SK-N-SH (cell line): ENCODE data around the gene SH3PXD2A. TPM values are rescaled to one million over a fixed set of nuclear protein-coding genes. Genes with fewer than 3 reads are reported as not detected.

Experiments used
- CTCF ChIA-PET: fragments of 300-600, 350-600 bp; formaldehyde crosslinking; extraction: SDS; loops from one replicate; lab custom pipeline; 2021; lab: Yijun Ruan, JAX
- POLR2A ChIA-PET: fragments of 350-600 bp; sonication (Branson Sonifier 250); formaldehyde crosslinking; extraction: SDS; loops from one replicate; lab custom pipeline; 2020; ENCODE audit warnings: antibody characterized with exemption, inconsistent platforms; lab: Yijun Ruan, JAX
- DNase-seq: peaks from one replicate; pipeline ENCODE4 v3.0.0; 2012
- H2AFZ ChIP-seq: fragments of 200-600 bp; sonication (generic); 2 replicates; pipeline ENCODE4 v1.8.1; 2016; ENCODE audit warnings: antibody characterized with exemption, mild to moderate bottlenecking, low read depth
- H3F3A ChIP-seq: fragments of 200-600 bp; sonication (generic); replicated peaks from 2 replicates; pipeline ENCODE3; 2016; ENCODE audit warnings: antibody characterized with exemption, mild to moderate bottlenecking; ENCODE audit not compliant: insufficient read depth
- H3K27ac ChIP-seq, 2 experiments: fragments of 200-500 bp in 1 of 2; fragments of 200-600 bp in 1 of 2; sonication (Bioruptor generic) in 1 of 2; sonication (generic), shearing (Covaris generic) in 1 of 2; 2 replicates each; pipeline versions ENCODE4 v1.5.1 to v1.6.1; 2014 to 2016; ENCODE audit warnings: low read depth in 2 of 2, inconsistent platforms in 1 of 2, low read length in 1 of 2, mild to moderate bottlenecking in 1 of 2, mixed read lengths in 1 of 2
- H3K27me3 ChIP-seq: fragments of 200-600 bp; sonication (generic), shearing (Covaris generic); 2 replicates; pipeline ENCODE4 v1.6.1; 2016; ENCODE audit warnings: mixed run types; ENCODE audit not compliant: insufficient read depth
- H3K36me3 ChIP-seq, 2 experiments: fragments of 200-500 bp in 1 of 2; fragments of 200-600 bp in 1 of 2; sonication (Bioruptor generic) in 1 of 2; sonication (generic) in 1 of 2; replicated peaks in 1 of 2; 2 replicates each; pipeline versions ENCODE3 to v1.5.1; 2014 to 2016; ENCODE audit warnings: low read length in 1 of 2, mild to moderate bottlenecking in 1 of 2; ENCODE audit not compliant: insufficient read depth in 2 of 2, control insufficient read depth in 1 of 2
- H3K4me1 ChIP-seq, 2 experiments: fragments of 200-500 bp in 1 of 2; fragments of 200-600 bp in 1 of 2; sonication (Bioruptor generic) in 1 of 2; sonication (generic), shearing (Covaris generic) in 1 of 2; 2 replicates each; pipeline versions ENCODE4 v1.5.1 to v1.6.1; 2014 to 2016; ENCODE audit warnings: low read depth in 1 of 2, low read length in 1 of 2, mixed run types in 1 of 2; ENCODE audit not compliant: insufficient read depth in 2 of 2, control insufficient read depth in 1 of 2
- H3K4me2 ChIP-seq: fragments of 200-600 bp; sonication (generic), shearing (Covaris generic); 2 replicates; pipeline ENCODE4 v1.6.1; 2017; ENCODE audit warnings: mixed run types
- H3K4me3 ChIP-seq, 2 experiments: fragments of 200-500 bp in 1 of 2; fragments of 200-600 bp in 1 of 2; sonication (Bioruptor generic) in 1 of 2; sonication (generic), shearing (Covaris generic) in 1 of 2; 2 replicates each; pipeline versions ENCODE4 v1.5.1 to v1.8.1; 2014 to 2016; ENCODE audit warnings: low read depth in 2 of 2, inconsistent platforms in 1 of 2, low read length in 1 of 2, mild to moderate bottlenecking in 1 of 2, mixed read lengths in 1 of 2, moderate library complexity in 1 of 2
- H3K79me2 ChIP-seq: fragments of 200-600 bp; sonication (generic); 2 replicates; pipeline ENCODE4 v1.8.1; 2017; ENCODE audit warnings: mild to moderate bottlenecking; ENCODE audit not compliant: insufficient read depth
- H3K9ac ChIP-seq: fragments of 200-600 bp; sonication (generic); 2 replicates; pipeline ENCODE4 v1.6.1; 2017; ENCODE audit warnings: mixed run types
- H3K9me2 ChIP-seq: fragments of 200-600 bp; sonication (generic); 2 replicates; pipeline ENCODE4 v1.6.1; 2017; ENCODE audit warnings: mixed run types
- H3K9me3 ChIP-seq: fragments of 200-600 bp; sonication (generic); 2 replicates; pipeline ENCODE4 v1.6.1; 2017; ENCODE audit warnings: mixed run types, mild to moderate bottlenecking, moderate library complexity
- H4K20me1 ChIP-seq: fragments of 200-600 bp; sonication (generic); 2 replicates; pipeline ENCODE4 v1.6.1; 2017; ENCODE audit warnings: mild to moderate bottlenecking, mixed run types; ENCODE audit not compliant: insufficient read depth
- ELF1 ChIP-seq: IDR thresholded peaks from 2 replicates; pipeline ENCODE4 v1.4.0; 2012
- FOXJ3 ChIP-seq: sonication (generic); formaldehyde crosslinking; IDR thresholded peaks from 2 replicates; pipeline ENCODE4 v1.5.1; 2020; ENCODE audit warnings: mild to moderate bottlenecking, missing genetic modification reagents
- FOXM1 ChIP-seq: IDR thresholded peaks from 2 replicates; pipeline ENCODE4 v1.4.0; 2012; ENCODE audit warnings: low read depth, mild to moderate bottlenecking
- GATA2 ChIP-seq: sonication (generic); formaldehyde crosslinking; IDR thresholded peaks from 2 replicates; pipeline ENCODE4 v1.5.0; 2020; ENCODE audit warnings: mild to moderate bottlenecking, missing genetic modification reagents
- IRF3 ChIP-seq: fragments of 150-350 bp; IDR thresholded peaks from 2 replicates; pipeline ENCODE4 v1.6.1; 2016; ENCODE audit warnings: mild to moderate bottlenecking, low read depth, low read length
- MAX ChIP-seq: IDR thresholded peaks from 2 replicates; pipeline ENCODE4 v1.4.0; 2012; ENCODE audit warnings: low read depth
- MEF2A ChIP-seq: IDR thresholded peaks from 2 replicates; pipeline ENCODE4 v1.4.0; 2012; ENCODE audit warnings: low read depth, borderline replicate concordance
- MXI1 ChIP-seq: IDR thresholded peaks from 2 replicates; pipeline ENCODE4 v1.6.1; 2012; ENCODE audit warnings: mild to moderate bottlenecking, low read depth, low read length, improper control_type of control experiment
- NFIC ChIP-seq: IDR thresholded peaks from 2 replicates; pipeline ENCODE4 v1.4.0; 2012; ENCODE audit warnings: borderline replicate concordance
- NRF1 ChIP-seq: IDR thresholded peaks from 2 replicates; pipeline ENCODE4 v1.6.1; 2012; ENCODE audit warnings: low read depth, mild to moderate bottlenecking, low read length
- PBX3 ChIP-seq: IDR thresholded peaks from 2 replicates; pipeline ENCODE4; 2012
- RCOR1 ChIP-seq: fragments of 150-350 bp; IDR thresholded peaks from 2 replicates; pipeline ENCODE4 v1.6.1; 2017; ENCODE audit warnings: antibody characterized with exemption, low read length
- RFX5 ChIP-seq: IDR thresholded peaks from 2 replicates; pipeline ENCODE4 v1.6.1; 2012; ENCODE audit warnings: mild to moderate bottlenecking, improper control_type of control experiment, low read length
- RXRA ChIP-seq: IDR thresholded peaks from 2 replicates; pipeline ENCODE4 v1.4.0; 2012; ENCODE audit warnings: low read depth, mild to moderate bottlenecking, borderline replicate concordance
- SMC3 ChIP-seq: IDR thresholded peaks from 2 replicates; pipeline ENCODE4 v1.6.1; 2012; ENCODE audit warnings: low read depth, low read length, improper control_type of control experiment
- TAF1 ChIP-seq: IDR thresholded peaks from 2 replicates; pipeline ENCODE4 v1.6.1; 2012; ENCODE audit warnings: low read depth, mild to moderate bottlenecking, low read length, moderate library complexity, borderline replicate concordance
- TEAD4 ChIP-seq: IDR thresholded peaks from 2 replicates; pipeline ENCODE4 v1.4.0; 2012; ENCODE audit warnings: mild to moderate bottlenecking, borderline replicate concordance; ENCODE audit not compliant: insufficient read depth
- WGBS: methylation state at CpG from one replicate; pipeline ENCODE4 v1.1.6; 2017; ENCODE audit warnings: low lambda C conversion rate; 5-methylcytosine and 5-hydroxymethylcytosine counted together
- polyA plus RNA-seq, 3 experiments: library from polyadenylated mRNA; depleted of rRNA; stranded (reverse); fragments of >200 nt; gene quantifications; 2 replicates each; pipeline ENCODE4 v1.2.3, GENCODE V29; 2012

The SH3PXD2A gene
- polyA plus RNA-seq, 1 of the 3 experiments (the other 2 are of a cell fraction), result 2.5 TPM

GRCh38 chr10:103549349-103549685 is 306.1 kb downstream of the SH3PXD2A start:
- Histone ChIP-seq H3K9me3 (no peaks in the 10 kb centered on the region), H3K27ac (no peak overlapping the region), H3F3A (no peaks in the 10 kb centered on the region), H3K36me3 (no peaks in the 10 kb centered on the region), H4K20me1 (no peaks in the 10 kb centered on the region), H3K27me3 (no peaks in the 10 kb centered on the region), H2AFZ (no peak overlapping the region), H3K79me2 (no peaks in the 10 kb centered on the region), H3K9me2 (no peaks in the 10 kb centered on the region), H3K9ac (no peak overlapping the region), H3K4me2 (no peak overlapping the region), H3K4me3 (no peak overlapping the region), H3K4me1 (peaks cover 0 to 56% of the 10 kb centered on the region in 2 experiments; a peak in 1 of 4 replicates)
- WGBS, result 57% methylated on average over 3 of the region's 3 CpGs
- no peak for TF ChIP-seq MXI1
- no peak for TF ChIP-seq GATA2 (CRISPR knock-in tag)
- TF ChIP-seq ELF1, result no peak
- no peak for TF ChIP-seq TAF1
- no peak for TF ChIP-seq NFIC
- TF ChIP-seq MEF2A, result no peak
- no peak for TF ChIP-seq RFX5
- no peak for TF ChIP-seq TEAD4
- TF ChIP-seq MAX, result no peak
- no peak for TF ChIP-seq IRF3
- TF ChIP-seq SMC3, result no peak
- TF ChIP-seq FOXJ3, result no peak
- no peak for TF ChIP-seq NRF1
- TF ChIP-seq FOXM1, result no peak
- TF ChIP-seq RCOR1, result no peak
- no peak for TF ChIP-seq PBX3
- no peak for TF ChIP-seq RXRA
- peak; percentile 3 for DNase-seq
- ChIA-PET POLR2A (no interaction called here), CTCF (no interaction called here)

- 74% methylated on average over 11 of the region's 12 CpGs for WGBS
Observed at GRCh38 chr10:103548581-103549348, 306.6 kb downstream of the SH3PXD2A start.

More at GRCh38 chr10:103548581-103549348, 306.6 kb downstream of the SH3PXD2A start:
- Histone ChIP-seq H3F3A (no peaks in the 10 kb centered on the region), H4K20me1 (no peaks in the 10 kb centered on the region), H3K9me3 (no peaks in the 10 kb centered on the region), H3K9me2 (no peaks in the 10 kb centered on the region), H3K4me3 (no peak overlapping the region), H3K9ac (no peak overlapping the region), H3K4me2 (no peak overlapping the region), H2AFZ (no peak overlapping the region), H3K27ac (no peak overlapping the region), H3K27me3 (no peaks in the 10 kb centered on the region; the same call in 1 of the 2 replicates), H3K36me3 (no peaks in the 10 kb centered on the region), H3K79me2 (no peaks in the 10 kb centered on the region), H3K4me1 (peaks cover 0 to 56% of the 10 kb centered on the region in 2 experiments; a peak in 1 of 4 replicates)
- TF ChIP-seq FOXM1, result no peak
- ChIA-PET POLR2A (no interaction called here), CTCF (no interaction called here)
- DNase-seq, result peak; percentile 5
